AG10803 (cell line): ENCODE measurements around the gene SRA1.
A peak's percentile ranks its signal among the peaks of the same experiment; 100 is the strongest.
"Not testable (repeated sequence)": the region's sequence is repeated elsewhere in the genome, so short reads cannot be mapped to it uniquely, and the experiment has no call there.

Source experiments
- DNase-seq: peaks from one replicate; pipeline ENCODE4 v3.0.0; 2010; ENCODE audit warnings: low read depth
- H3K4me3 ChIP-seq: 2 replicates; pipeline ENCODE4 v1.5.1; 2011; ENCODE audit warnings: mild to moderate bottlenecking, low read length, control low read depth
- TF ChIP-seq, protein P1 (sequence below): conservative IDR thresholded peaks from 2 replicates; pipeline ENCODE4 v1.5.1; 2011; ENCODE audit warnings: mild to moderate bottlenecking, low read length, control low read depth, inconsistent platforms

SRA1 gene

DNA sequence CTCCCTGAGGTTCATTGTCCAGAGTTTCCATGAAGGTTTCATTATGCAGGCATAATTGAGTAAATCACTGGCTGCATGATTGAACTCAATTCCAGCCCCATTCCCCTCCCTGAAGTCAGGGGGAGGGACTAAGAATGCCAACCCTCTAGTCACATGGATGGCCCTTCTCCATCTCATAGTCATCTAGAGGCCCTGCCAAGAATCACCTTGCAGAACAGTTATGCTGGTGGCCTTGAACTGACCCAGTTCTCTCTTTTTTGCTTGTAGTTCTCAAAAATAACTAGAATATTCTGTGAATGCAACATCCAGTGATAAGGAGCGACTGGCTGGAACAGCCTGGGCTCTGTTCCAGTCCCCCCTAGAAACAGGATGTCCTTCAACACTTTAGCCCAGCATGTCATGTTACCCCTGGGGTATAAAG, 39.1 kb upstream of the SRA1 start:
- no peak overlapping the region for H3K4me3 ChIP-seq
- DNase-seq = no peak
- TF ChIP-seq, protein P1, sequence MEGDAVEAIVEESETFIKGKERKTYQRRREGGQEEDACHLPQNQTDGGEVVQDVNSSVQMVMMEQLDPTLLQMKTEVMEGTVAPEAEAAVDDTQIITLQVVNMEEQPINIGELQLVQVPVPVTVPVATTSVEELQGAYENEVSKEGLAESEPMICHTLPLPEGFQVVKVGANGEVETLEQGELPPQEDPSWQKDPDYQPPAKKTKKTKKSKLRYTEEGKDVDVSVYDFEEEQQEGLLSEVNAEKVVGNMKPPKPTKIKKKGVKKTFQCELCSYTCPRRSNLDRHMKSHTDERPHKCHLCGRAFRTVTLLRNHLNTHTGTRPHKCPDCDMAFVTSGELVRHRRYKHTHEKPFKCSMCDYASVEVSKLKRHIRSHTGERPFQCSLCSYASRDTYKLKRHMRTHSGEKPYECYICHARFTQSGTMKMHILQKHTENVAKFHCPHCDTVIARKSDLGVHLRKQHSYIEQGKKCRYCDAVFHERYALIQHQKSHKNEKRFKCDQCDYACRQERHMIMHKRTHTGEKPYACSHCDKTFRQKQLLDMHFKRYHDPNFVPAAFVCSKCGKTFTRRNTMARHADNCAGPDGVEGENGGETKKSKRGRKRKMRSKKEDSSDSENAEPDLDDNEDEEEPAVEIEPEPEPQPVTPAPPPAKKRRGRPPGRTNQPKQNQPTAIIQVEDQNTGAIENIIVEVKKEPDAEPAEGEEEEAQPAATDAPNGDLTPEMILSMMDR = no peak

DNA sequence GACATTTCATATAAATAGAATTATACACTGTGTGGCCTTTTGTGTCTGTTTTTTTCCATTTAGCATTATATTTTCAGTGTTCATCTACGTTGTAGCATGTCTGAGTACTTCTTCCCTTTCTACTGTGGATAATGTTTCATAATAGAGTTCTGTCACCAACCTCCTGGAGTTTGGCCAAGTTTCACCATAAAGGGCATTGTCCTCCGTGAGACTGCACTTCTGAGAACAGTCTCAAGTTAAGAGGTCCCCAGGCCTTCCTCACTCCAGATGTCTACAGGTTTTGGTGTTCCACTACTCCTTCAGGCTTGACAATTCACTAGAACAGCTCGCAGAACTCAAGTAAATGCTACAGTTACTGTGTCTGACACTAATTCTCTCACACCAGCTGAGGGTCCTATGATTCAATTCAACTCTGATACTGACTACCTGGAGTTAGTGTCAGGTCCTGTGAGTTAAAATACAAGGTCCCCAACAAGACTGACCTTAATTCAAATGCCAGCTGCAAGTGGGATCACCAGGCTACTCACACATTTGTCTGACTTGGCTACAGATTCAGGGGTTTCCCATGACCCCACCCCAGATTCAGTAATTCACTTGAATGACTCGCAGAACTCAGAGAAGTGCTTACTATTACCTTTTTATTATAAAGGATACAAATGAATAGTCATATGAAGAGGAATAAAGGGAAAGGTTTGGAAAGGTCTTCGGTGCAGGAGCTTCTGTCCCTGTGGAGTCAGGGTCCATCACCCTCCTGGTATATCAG, 38.4 kb upstream of the SRA1 start:
- no peak for DNase-seq
- TF ChIP-seq, protein P1 = no peak

DNA sequence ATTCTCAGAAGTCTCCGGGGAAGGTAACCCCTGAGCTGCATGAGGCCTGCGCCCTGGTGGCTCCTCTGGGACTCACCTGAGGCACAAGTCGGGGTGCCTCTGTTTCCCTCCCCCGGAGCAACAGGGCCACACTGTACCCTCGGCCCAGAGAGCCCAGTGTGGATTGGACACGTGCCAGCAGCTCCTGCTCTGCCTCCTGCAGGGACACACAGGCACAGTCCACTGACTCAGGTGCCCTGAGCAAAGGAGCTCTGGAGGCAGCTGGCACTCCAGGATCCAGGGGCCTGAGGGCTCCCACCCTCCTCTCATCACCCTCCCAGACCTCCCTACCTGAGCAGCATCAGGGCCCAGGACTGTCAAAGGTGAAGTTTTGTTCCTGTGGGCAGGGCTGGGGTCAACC, 36.9 kb upstream of the SRA1 start:
- TF ChIP-seq, protein P1 = no peak
- DNase-seq = no peak

More for the DNA sequence above, 38.4 kb upstream of the SRA1 start:
- no peak overlapping the region for H3K4me3 ChIP-seq

DNA sequence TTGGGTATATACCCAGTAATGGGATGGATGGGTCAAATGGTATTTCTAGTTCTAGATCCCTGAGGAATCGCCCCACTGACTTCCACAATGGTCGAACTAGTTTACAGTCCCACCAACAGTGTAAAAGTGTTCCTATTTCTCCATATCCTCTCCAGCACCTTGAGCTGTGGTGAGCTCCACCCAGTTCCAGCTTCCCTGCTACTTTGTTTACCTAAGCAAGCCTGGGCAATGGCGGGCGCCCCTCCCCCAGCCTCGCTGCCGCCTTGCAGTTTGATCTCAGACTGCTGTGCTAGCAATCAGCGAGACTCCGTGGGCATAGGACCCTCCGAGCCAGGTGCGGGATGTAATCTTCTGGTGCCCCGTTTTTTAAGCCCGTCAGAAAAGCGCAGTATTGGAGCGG, 35.8 kb upstream of the SRA1 start:
- H3K4me3 ChIP-seq = not testable (repeated sequence)

More for the DNA sequence above, 36.9 kb upstream of the SRA1 start:
- no peak overlapping the region for H3K4me3 ChIP-seq

DNA sequence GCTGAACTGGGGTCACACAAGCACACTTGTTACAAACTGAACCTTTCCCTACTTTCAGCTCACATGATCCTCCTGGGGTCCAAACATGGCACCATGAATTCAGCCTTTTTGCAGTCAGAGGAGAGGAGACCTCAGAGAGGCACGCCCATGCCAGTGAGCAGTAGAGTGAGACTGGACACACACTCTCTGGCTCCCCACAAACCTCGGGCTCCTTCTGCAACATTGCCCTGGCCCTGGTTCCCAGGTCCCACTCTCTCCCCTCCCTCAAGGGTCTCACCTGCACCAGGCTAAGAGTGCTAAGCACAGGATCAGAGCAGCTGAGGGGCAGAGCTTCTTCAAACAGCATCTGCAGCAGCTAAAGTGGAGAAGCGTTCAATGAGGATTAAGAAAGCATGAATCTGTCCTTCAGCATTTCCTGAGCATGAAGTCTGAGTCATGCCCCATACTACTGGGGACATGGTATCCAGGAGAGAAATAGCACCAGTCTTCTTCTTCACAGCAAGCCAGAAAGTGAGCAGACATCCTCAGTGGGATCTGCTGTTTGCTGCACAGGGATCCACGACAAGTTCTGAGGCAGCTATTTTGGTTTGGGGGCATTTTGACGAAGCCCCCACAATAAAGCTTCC, 34.6 kb upstream of the SRA1 start:
- H3K4me3 ChIP-seq = no peak overlapping the region
- TF ChIP-seq, protein P1 = no peak
- peak; percentile 60 for DNase-seq

More for the DNA sequence above, 35.8 kb upstream of the SRA1 start:
- DNase-seq = not testable (repeated sequence)

DNA sequence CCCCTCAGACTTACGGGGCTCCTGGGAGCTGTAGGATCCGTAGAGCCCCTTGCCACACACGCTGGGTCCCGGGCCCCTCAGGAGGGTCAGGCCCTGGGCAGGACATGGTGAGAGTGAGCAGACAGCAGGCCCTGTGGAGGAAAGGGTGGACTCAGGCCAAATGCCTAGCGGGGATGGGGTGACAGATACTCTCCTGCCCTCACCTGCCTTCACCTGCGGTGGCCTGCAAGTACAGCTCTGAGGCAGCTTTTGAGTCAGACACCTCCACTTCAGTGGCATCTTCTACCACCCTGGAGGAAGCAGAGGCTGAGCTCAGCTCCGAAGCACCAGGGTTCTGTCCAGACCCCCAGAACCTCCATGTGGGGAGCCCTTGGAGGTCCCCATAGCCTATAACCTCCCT, 33.6 kb upstream of the SRA1 start:
- no peak overlapping the region for H3K4me3 ChIP-seq
- TF ChIP-seq, protein P1 = no peak
- DNase-seq = no peak

DNA sequence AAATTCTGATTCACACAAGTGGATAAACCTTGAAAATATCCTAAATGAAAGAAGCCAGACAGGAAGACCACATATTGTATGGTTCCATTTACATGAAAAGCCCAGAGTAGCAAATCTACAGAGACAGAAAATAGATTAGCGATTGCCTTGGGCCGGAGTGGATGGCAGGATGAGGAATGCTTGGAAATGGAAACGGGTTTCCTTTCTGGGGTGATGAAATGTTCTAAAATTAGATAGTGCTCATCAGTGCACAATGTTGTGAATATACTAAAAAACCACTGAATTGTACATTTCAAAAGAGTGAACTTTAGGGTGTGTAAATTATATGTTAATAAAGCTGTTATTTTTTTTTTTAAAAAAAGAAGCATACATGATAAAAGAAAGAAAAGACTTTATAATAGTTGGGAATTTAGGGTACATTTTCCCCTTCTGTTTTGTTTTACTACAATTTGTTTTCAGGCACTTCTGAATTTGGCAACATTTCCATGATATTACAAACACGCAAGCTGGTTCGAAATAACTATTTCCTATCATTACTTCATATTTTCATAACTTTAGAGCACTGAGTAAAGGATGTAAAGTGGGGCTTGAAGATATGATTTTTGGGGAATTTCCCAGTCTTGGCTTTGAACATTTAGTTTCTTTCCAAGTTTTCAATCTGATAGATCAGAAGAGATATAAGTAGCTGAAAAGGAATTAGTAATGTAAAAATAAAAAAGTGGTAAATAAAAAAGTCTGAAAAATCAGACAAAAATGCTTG, 31.2 kb upstream of the SRA1 start:
- TF ChIP-seq, protein P1 = no peak
- DNase-seq = peak; percentile 66
- no peak overlapping the region for H3K4me3 ChIP-seq
